H1 (cell line): ENCODE results near the gene TRPV4. TPM values are rescaled to one million over a fixed set of nuclear protein-coding genes. Genes with fewer than 3 reads are reported as not detected.

Source experiments
- RAD21 ChIP-seq, 2 experiments: IDR thresholded peaks in 1 of 2; conservative IDR thresholded peaks in 1 of 2; 2 replicates each; pipeline ENCODE4 v1.6.1; 2011; ENCODE audit warnings: low read depth in 2 of 2, low read length in 2 of 2, improper control_type of control experiment in 1 of 2, inconsistent platforms in 1 of 2, mild to moderate bottlenecking in 1 of 2, moderate library complexity in 1 of 2
- TBP ChIP-seq: IDR thresholded peaks from 2 replicates; pipeline ENCODE4 v1.6.1; 2011; ENCODE audit warnings: low read depth, low read length, improper control_type of control experiment
- polyA plus RNA-seq, 7 experiments: library from polyadenylated mRNA; depleted of rRNA in 3 of 7; stranded (reverse) in 5 of 7; unstranded in 2 of 7; fragments of >200 nt in 5 of 7; fragments of 200-250 nt in 2 of 7; gene quantifications; 1 replicate in 5 of 7; 2 replicates in 1 of 7; 4 replicates in 1 of 7; pipeline versions ENCODE4 v1.2.1 to v1.2.3, GENCODE V29; 2011 to 2013; ENCODE audit warnings: missing spikeins in 2 of 7, mixed read lengths in 2 of 7
- total RNA-seq: library from RNA; stranded (reverse); fragmentation: NEBNext Ultra II Directional; extraction: Animal tissue kit (Norgen Biotek cat#: 25700); gene quantifications from 2 replicates; pipeline ENCODE4 v1.2.1, GENCODE V29; 2021
- TF ChIP-seq, protein P1 (sequence below): fragments of 300-600 bp; sonication (generic); IDR thresholded peaks from 2 replicates; pipeline ENCODE4 v1.7.1; 2012; ENCODE audit warnings: low read length, moderate library complexity, mild to moderate bottlenecking, inconsistent platforms; ENCODE audit not compliant: insufficient replicate concordance
- TF ChIP-seq, protein P2 (sequence below): IDR thresholded peaks from 2 replicates; pipeline ENCODE4 v1.6.1; 2012; ENCODE audit warnings: low read length, inconsistent platforms

Gene TRPV4
- total and polyA plus RNA-seq, 2 of the 8 experiments (the other 6 are each of a cell fraction or from before 2014, with no cell fraction given), result 2.1 to 6.2 TPM

GRCh38 chr12:109772622-109773321 lies 60.4 kb downstream of the TRPV4 start (continued):
- TF ChIP-seq, protein P1, sequence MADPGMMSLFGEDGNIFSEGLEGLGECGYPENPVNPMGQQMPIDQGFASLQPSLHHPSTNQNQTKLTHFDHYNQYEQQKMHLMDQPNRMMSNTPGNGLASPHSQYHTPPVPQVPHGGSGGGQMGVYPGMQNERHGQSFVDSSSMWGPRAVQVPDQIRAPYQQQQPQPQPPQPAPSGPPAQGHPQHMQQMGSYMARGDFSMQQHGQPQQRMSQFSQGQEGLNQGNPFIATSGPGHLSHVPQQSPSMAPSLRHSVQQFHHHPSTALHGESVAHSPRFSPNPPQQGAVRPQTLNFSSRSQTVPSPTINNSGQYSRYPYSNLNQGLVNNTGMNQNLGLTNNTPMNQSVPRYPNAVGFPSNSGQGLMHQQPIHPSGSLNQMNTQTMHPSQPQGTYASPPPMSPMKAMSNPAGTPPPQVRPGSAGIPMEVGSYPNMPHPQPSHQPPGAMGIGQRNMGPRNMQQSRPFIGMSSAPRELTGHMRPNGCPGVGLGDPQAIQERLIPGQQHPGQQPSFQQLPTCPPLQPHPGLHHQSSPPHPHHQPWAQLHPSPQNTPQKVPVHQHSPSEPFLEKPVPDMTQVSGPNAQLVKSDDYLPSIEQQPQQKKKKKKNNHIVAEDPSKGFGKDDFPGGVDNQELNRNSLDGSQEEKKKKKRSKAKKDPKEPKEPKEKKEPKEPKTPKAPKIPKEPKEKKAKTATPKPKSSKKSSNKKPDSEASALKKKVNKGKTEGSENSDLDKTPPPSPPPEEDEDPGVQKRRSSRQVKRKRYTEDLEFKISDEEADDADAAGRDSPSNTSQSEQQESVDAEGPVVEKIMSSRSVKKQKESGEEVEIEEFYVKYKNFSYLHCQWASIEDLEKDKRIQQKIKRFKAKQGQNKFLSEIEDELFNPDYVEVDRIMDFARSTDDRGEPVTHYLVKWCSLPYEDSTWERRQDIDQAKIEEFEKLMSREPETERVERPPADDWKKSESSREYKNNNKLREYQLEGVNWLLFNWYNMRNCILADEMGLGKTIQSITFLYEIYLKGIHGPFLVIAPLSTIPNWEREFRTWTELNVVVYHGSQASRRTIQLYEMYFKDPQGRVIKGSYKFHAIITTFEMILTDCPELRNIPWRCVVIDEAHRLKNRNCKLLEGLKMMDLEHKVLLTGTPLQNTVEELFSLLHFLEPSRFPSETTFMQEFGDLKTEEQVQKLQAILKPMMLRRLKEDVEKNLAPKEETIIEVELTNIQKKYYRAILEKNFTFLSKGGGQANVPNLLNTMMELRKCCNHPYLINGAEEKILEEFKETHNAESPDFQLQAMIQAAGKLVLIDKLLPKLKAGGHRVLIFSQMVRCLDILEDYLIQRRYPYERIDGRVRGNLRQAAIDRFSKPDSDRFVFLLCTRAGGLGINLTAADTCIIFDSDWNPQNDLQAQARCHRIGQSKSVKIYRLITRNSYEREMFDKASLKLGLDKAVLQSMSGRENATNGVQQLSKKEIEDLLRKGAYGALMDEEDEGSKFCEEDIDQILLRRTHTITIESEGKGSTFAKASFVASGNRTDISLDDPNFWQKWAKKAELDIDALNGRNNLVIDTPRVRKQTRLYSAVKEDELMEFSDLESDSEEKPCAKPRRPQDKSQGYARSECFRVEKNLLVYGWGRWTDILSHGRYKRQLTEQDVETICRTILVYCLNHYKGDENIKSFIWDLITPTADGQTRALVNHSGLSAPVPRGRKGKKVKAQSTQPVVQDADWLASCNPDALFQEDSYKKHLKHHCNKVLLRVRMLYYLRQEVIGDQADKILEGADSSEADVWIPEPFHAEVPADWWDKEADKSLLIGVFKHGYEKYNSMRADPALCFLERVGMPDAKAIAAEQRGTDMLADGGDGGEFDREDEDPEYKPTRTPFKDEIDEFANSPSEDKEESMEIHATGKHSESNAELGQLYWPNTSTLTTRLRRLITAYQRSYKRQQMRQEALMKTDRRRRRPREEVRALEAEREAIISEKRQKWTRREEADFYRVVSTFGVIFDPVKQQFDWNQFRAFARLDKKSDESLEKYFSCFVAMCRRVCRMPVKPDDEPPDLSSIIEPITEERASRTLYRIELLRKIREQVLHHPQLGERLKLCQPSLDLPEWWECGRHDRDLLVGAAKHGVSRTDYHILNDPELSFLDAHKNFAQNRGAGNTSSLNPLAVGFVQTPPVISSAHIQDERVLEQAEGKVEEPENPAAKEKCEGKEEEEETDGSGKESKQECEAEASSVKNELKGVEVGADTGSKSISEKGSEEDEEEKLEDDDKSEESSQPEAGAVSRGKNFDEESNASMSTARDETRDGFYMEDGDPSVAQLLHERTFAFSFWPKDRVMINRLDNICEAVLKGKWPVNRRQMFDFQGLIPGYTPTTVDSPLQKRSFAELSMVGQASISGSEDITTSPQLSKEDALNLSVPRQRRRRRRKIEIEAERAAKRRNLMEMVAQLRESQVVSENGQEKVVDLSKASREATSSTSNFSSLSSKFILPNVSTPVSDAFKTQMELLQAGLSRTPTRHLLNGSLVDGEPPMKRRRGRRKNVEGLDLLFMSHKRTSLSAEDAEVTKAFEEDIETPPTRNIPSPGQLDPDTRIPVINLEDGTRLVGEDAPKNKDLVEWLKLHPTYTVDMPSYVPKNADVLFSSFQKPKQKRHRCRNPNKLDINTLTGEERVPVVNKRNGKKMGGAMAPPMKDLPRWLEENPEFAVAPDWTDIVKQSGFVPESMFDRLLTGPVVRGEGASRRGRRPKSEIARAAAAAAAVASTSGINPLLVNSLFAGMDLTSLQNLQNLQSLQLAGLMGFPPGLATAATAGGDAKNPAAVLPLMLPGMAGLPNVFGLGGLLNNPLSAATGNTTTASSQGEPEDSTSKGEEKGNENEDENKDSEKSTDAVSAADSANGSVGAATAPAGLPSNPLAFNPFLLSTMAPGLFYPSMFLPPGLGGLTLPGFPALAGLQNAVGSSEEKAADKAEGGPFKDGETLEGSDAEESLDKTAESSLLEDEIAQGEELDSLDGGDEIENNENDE, result no peak
- TF ChIP-seq TBP, result no peak
- TF ChIP-seq RAD21 (IDR thresholded peaks at IDR 0.05 in 1 of 2, conservative IDR thresholded peaks at IDR 0.05 in 1 of 2; ENCODE audit: low read depth in 2 of 2, low read length in 2 of 2), result no peak
- TF ChIP-seq, protein P2, sequence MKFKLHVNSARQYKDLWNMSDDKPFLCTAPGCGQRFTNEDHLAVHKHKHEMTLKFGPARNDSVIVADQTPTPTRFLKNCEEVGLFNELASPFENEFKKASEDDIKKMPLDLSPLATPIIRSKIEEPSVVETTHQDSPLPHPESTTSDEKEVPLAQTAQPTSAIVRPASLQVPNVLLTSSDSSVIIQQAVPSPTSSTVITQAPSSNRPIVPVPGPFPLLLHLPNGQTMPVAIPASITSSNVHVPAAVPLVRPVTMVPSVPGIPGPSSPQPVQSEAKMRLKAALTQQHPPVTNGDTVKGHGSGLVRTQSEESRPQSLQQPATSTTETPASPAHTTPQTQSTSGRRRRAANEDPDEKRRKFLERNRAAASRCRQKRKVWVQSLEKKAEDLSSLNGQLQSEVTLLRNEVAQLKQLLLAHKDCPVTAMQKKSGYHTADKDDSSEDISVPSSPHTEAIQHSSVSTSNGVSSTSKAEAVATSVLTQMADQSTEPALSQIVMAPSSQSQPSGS, result no peak
